K562 (cell line): ENCODE data around the gene PTOV1. TPM values are rescaled to one million over a fixed set of nuclear protein-coding genes. Genes with fewer than 3 reads are reported as not detected.
A peak's percentile ranks its signal among the peaks of the same experiment; 100 is the strongest.

ENCODE experiments used
- ADNP ChIP-seq: fragments of 200-800 bp; sonication (Bioruptor generic); IDR thresholded peaks from 2 replicates; pipeline ENCODE4 v1.6.1; 2016; ENCODE audit warnings: missing genetic modification characterization, missing compliant biosample characterization
- BMI1 ChIP-seq: fragments of 150-350 bp; IDR thresholded peaks from 2 replicates; pipeline ENCODE4 v1.6.1; 2014; ENCODE audit warnings: low read length
- DNMT1 ChIP-seq: fragments of 450-650 bp; IDR thresholded peaks from 2 replicates; pipeline ENCODE4 v1.6.1; 2016; ENCODE audit warnings: antibody characterized with exemption, mild to moderate bottlenecking
- DPF2 ChIP-seq: fragments of 450-650 bp; IDR thresholded peaks from 2 replicates; pipeline ENCODE4 v1.6.1; 2016
- FOXK1 ChIP-seq: sonication (generic); formaldehyde crosslinking; IDR thresholded peaks from 2 replicates; pipeline ENCODE4 v1.8.0; 2022; ENCODE audit warnings: missing genetic modification reagents, mild to moderate bottlenecking, borderline replicate concordance
- FOXK2 ChIP-seq, 2 experiments: fragments of 450-650 bp; IDR thresholded peaks in 1 of 2; conservative IDR thresholded peaks in 1 of 2; 2 replicates each; pipeline ENCODE4 v1.6.1; 2016; ENCODE audit warnings: low read depth in 2 of 2, mild to moderate bottlenecking in 1 of 2
- HEY1 ChIP-seq: fragments of 250-450 bp; sonication (Bioruptor Pico); IDR thresholded peaks from 2 replicates; pipeline ENCODE4 v1.5.0; 2020; ENCODE audit warnings: mild to moderate bottlenecking, moderate library complexity, borderline replicate concordance
- HIVEP1 ChIP-seq: fragments of 250-450 bp; sonication (Bioruptor Pico); IDR thresholded peaks from 2 replicates; pipeline ENCODE4 v1.4.0; 2020; ENCODE audit warnings: mild to moderate bottlenecking
- MCM2 ChIP-seq: fragments of 450-650 bp; IDR thresholded peaks from 2 replicates; pipeline ENCODE4 v1.6.1; 2017; ENCODE audit warnings: low read depth, mild to moderate bottlenecking
- PHF20 ChIP-seq: fragments of 450-650 bp; IDR thresholded peaks from 2 replicates; pipeline ENCODE4 v1.6.1; 2018; ENCODE audit not compliant: partially characterized antibody
- PTRF ChIP-seq: fragments of 450-650 bp; IDR thresholded peaks from 2 replicates; pipeline ENCODE4 v1.6.1; 2016; ENCODE audit warnings: mild to moderate bottlenecking, missing genetic modification characterization, missing compliant biosample characterization
- RAD21 ChIP-seq, 2 experiments: fragments of 250-450 bp in 1 of 2; fragments of 450-650 bp in 1 of 2; sonication (Bioruptor Pico) in 1 of 2; formaldehyde crosslinking in 1 of 2; IDR thresholded peaks in 1 of 2; conservative IDR thresholded peaks in 1 of 2; 2 replicates each; pipeline versions ENCODE4 v1.4.0 to v1.8.0; 2020 to 2022; ENCODE audit warnings: mild to moderate bottlenecking in 2 of 2, moderate library complexity in 1 of 2
- SETDB1 ChIP-seq: IDR thresholded peaks from one replicate; pipeline ENCODE4 v1.6.1; 2012; ENCODE audit warnings: low read length, control low read depth, inconsistent platforms
- SOX6 ChIP-seq: fragments of 450-650 bp; IDR thresholded peaks from 2 replicates; pipeline ENCODE4 v1.6.1; 2014; ENCODE audit warnings: mild to moderate bottlenecking
- TSC22D4 ChIP-seq: fragments of 450-650 bp; IDR thresholded peaks from 2 replicates; pipeline ENCODE4 v1.6.1; 2016; ENCODE audit warnings: missing genetic modification characterization, missing biosample characterization, control low read depth
- ZNF12 ChIP-seq: sonication (generic); formaldehyde crosslinking; IDR thresholded peaks from 2 replicates; pipeline ENCODE4 v1.4.0; 2020; ENCODE audit warnings: mild to moderate bottlenecking, missing genetic modification reagents
- ZNF263 ChIP-seq: sonication (generic); formaldehyde crosslinking; IDR thresholded peaks from 2 replicates; pipeline ENCODE4 v1.8.0; 2022; ENCODE audit warnings: mild to moderate bottlenecking, missing genetic modification reagents, borderline replicate concordance
- polyA plus RNA-seq, 8 experiments: library from polyadenylated mRNA; depleted of rRNA in 4 of 8; stranded (reverse) in 5 of 8; unstranded in 3 of 8; fragments of >200 nt; fragmentation: Nextera tagmentation in 2 of 8; fragmentation: Illumina TruSeq in 1 of 8; extraction: Ambion mirVana in 2 of 8; extraction: Trizol in 1 of 8; gene quantifications; 2 replicates each; pipeline versions ENCODE4 v1.2.1 to v1.2.3, GENCODE V29; 2011 to 2014; ENCODE audit warnings: inconsistent platforms in 1 of 8, missing spikeins in 1 of 8
- total RNA-seq, 7 experiments: library from RNA; depleted of rRNA in 6 of 7; stranded (reverse); fragments of >200 nt in 6 of 7; fragmentation: Illumina TruSeq in 2 of 7; extraction: Trizol in 2 of 7; gene quantifications; 2 replicates each; pipeline versions ENCODE4 v1.2.1 to v1.2.3, GENCODE V29; 2011 to 2021; ENCODE audit warnings: low replicate concordance in 1 of 7
- TF ChIP-seq, protein P1 (sequence below): IDR thresholded peaks from 2 replicates; pipeline ENCODE4 v1.6.1; 2012; ENCODE audit warnings: low read depth, low read length, improper control_type of control experiment, borderline replicate concordance
- TF ChIP-seq, protein P2 (sequence below), 2 experiments: fragments of 450-650 bp in 1 of 2; sonication (generic) in 1 of 2; formaldehyde crosslinking in 1 of 2; IDR thresholded peaks; 2 replicates each; pipeline versions ENCODE4 v1.7.1 to v1.9.0; 2016 to 2022; ENCODE audit warnings: inconsistent platforms in 1 of 2, mild to moderate bottlenecking in 1 of 2, missing genetic modification reagents in 1 of 2

PTOV1 gene
- total and polyA plus RNA-seq, 9 of the 15 experiments (the other 6 are each of a cell fraction or from before 2014, with no cell fraction given), result 4.9 to 169 (median 43.5) TPM

DNA sequence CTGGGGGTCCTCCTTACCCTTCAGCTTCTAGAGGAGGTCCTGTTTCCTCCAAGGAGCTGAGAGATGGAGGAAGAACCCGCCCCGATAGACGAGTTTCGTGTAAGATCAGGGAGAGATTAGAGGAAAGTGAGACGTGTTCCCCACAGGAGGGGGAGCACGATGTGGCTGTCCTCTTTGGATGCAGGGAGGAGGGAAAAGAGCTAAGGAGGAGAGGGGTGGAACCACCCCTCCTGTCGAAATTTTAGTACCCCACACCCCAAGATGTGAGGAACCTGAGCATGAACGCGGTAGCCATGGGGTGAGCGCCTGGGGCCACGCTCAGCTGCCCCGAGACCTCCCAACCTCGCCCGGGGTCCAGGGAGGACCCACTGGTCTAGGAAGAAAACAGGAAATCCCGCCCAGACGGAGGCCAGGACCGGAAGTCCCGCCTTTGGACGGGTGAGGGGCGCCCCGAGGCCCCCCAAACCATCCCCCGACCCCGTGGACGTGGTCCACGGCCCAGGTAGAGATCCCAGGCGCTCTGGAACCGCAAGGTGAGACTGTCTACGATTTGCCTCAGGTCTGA is 25.0 kb downstream of the PTOV1 start (continued):
- TF ChIP-seq, protein P1, sequence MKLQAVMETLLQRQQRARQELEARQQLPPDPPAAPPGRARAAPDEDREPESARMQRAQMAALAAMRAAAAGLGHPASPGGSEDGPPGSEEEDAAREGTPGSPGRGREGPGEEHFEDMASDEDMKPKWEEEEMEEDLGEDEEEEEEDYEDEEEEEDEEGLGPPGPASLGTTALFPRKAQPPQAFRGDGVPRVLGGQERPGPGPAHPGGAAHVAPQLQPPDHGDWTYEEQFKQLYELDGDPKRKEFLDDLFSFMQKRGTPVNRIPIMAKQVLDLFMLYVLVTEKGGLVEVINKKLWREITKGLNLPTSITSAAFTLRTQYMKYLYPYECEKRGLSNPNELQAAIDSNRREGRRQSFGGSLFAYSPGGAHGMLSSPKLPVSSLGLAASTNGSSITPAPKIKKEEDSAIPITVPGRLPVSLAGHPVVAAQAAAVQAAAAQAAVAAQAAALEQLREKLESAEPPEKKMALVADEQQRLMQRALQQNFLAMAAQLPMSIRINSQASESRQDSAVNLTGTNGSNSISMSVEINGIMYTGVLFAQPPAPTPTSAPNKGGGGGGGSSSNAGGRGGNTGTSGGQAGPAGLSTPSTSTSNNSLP, result no peak
- TF ChIP-seq ZNF263 (peak; percentile 98), DPF2 (no peak; the same call in 1 of the 2 replicates), FOXK2 (conservative IDR thresholded peaks at IDR 0.05 in 1 of 2, IDR thresholded peaks at IDR 0.05 in 1 of 2; ENCODE audit: low read depth in 2 of 2) (0 out of 4 replicates have a peak, but pooled peaks have one; percentile 12 to 16), RAD21 (CRISPR knock-in tag; conservative IDR thresholded peaks at IDR 0.05 in 1 of 2, IDR thresholded peaks at IDR 0.05 in 1 of 2) (0 out of 4 replicates have a peak, but pooled peaks of 1 of the 2 experiments have one; percentile 3), HEY1 (CRISPR knock-in tag) (no peak), MCM2 (peak; percentile 57; the same call in 1 of the 2 replicates), SOX6 (no peak), DNMT1 (no peak), HIVEP1 (no peak), BMI1 (no peak), PHF20 (peak; percentile 45), SETDB1 (no peak), PTRF (no peak), ADNP (tag) (no peak), FOXK1 (CRISPR knock-in tag) (no peak), ZNF12 (CRISPR knock-in tag) (no peak), TSC22D4 (tag) (no peak)
- TF ChIP-seq, protein P2, sequence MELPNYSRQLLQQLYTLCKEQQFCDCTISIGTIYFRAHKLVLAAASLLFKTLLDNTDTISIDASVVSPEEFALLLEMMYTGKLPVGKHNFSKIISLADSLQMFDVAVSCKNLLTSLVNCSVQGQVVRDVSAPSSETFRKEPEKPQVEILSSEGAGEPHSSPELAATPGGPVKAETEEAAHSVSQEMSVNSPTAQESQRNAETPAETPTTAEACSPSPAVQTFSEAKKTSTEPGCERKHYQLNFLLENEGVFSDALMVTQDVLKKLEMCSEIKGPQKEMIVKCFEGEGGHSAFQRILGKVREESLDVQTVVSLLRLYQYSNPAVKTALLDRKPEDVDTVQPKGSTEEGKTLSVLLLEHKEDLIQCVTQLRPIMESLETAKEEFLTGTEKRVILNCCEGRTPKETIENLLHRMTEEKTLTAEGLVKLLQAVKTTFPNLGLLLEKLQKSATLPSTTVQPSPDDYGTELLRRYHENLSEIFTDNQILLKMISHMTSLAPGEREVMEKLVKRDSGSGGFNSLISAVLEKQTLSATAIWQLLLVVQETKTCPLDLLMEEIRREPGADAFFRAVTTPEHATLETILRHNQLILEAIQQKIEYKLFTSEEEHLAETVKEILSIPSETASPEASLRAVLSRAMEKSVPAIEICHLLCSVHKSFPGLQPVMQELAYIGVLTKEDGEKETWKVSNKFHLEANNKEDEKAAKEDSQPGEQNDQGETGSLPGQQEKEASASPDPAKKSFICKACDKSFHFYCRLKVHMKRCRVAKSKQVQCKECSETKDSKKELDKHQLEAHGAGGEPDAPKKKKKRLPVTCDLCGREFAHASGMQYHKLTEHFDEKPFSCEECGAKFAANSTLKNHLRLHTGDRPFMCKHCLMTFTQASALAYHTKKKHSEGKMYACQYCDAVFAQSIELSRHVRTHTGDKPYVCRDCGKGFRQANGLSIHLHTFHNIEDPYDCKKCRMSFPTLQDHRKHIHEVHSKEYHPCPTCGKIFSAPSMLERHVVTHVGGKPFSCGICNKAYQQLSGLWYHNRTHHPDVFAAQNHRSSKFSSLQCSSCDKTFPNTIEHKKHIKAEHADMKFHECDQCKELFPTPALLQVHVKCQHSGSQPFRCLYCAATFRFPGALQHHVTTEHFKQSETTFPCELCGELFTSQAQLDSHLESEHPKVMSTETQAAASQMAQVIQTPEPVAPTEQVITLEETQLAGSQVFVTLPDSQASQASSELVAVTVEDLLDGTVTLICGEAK (IDR thresholded peaks at IDR 0.05), result peak; percentile 95
- TF ChIP-seq, protein P2 (CRISPR knock-in tag; IDR thresholded peaks at IDR 0.05), result no peak
